HEK293T (cell line): Measurements from ENCODE around the gene KIAA1217.
A peak's percentile ranks its signal among the peaks of the same experiment; 100 is the strongest.

Source experiments
- CTCF ChIA-PET: fragments of 350-600 bp; formaldehyde crosslinking; extraction: SDS; loops from one replicate; lab custom pipeline; 2021; ENCODE audit warnings: antibody characterized with exemption, inconsistent platforms; lab: Yijun Ruan, JAX
- POLR2A ChIA-PET: fragments of 350-600 bp; formaldehyde crosslinking; extraction: SDS; loops from one replicate; lab custom pipeline; 2020; ENCODE audit warnings: antibody characterized with exemption, inconsistent platforms; lab: Yijun Ruan, JAX
- DNase-seq: peaks from one replicate; pipeline ENCODE4 v3.0.0; 2012; ENCODE audit warnings: mixed read lengths; ENCODE audit errors: extremely low spot score
- ARNT ChIP-seq: fragments of 450-650 bp; IDR thresholded peaks from 2 replicates; pipeline ENCODE4 v1.6.1; 2017; ENCODE audit warnings: mild to moderate bottlenecking
- BHLHE40 ChIP-seq: fragments of 450-650 bp; IDR thresholded peaks from 2 replicates; pipeline ENCODE4 v1.6.1; 2016; ENCODE audit warnings: mild to moderate bottlenecking, moderate library complexity, borderline replicate concordance
- CTBP1 ChIP-seq: fragments of 450-650 bp; IDR thresholded peaks from 2 replicates; pipeline ENCODE4 v1.6.1; 2016; ENCODE audit warnings: borderline replicate concordance
- ELF4 ChIP-seq: fragments of 450-650 bp; IDR thresholded peaks from 2 replicates; pipeline ENCODE4 v1.6.1; 2017; ENCODE audit warnings: antibody characterized with exemption
- FOXA1 ChIP-seq: fragments of 450-650 bp; IDR thresholded peaks from 2 replicates; pipeline ENCODE4 v1.6.1; 2016; ENCODE audit warnings: mild to moderate bottlenecking
- FOXK2 ChIP-seq: fragments of 450-650 bp; IDR thresholded peaks from 2 replicates; pipeline ENCODE4 v1.6.1; 2016; ENCODE audit warnings: mild to moderate bottlenecking
- FOXM1 ChIP-seq: fragments of 450-650 bp; IDR thresholded peaks from 2 replicates; pipeline ENCODE4 v1.6.1; 2017; ENCODE audit warnings: mild to moderate bottlenecking, borderline replicate concordance
- HDGF ChIP-seq: fragments of 450-650 bp; IDR thresholded peaks from 2 replicates; pipeline ENCODE4 v1.6.1; 2017; ENCODE audit warnings: antibody characterized with exemption, borderline replicate concordance
- L3MBTL2 ChIP-seq: fragments of 450-650 bp; conservative IDR thresholded peaks from 2 replicates; pipeline ENCODE4 v1.6.1; 2016; ENCODE audit warnings: mild to moderate bottlenecking
- LEF1 ChIP-seq: fragments of 450-650 bp; IDR thresholded peaks from 2 replicates; pipeline ENCODE4 v1.6.1; 2017; ENCODE audit warnings: mild to moderate bottlenecking, borderline replicate concordance
- NFRKB ChIP-seq: fragments of 450-650 bp; IDR thresholded peaks from 2 replicates; pipeline ENCODE4 v1.6.1; 2016; ENCODE audit warnings: mild to moderate bottlenecking, moderate library complexity
- SP1 ChIP-seq: fragments of 450-650 bp; IDR thresholded peaks from 2 replicates; pipeline ENCODE4 v1.6.1; 2017
- SUZ12 ChIP-seq: fragments of 450-650 bp; IDR thresholded peaks from 2 replicates; pipeline ENCODE4 v1.6.1; 2016; ENCODE audit warnings: mild to moderate bottlenecking
- TARDBP ChIP-seq: fragments of 450-650 bp; IDR thresholded peaks from 2 replicates; pipeline ENCODE4 v1.6.1; 2016
- ZNF384 ChIP-seq: fragments of 450-650 bp; IDR thresholded peaks from 2 replicates; pipeline ENCODE4 v1.6.1; 2016
- TF ChIP-seq, protein P1 (sequence below): fragments of 450-650 bp; IDR thresholded peaks from 2 replicates; pipeline ENCODE4 v1.6.1; 2016

KIAA1217 gene

DNA sequence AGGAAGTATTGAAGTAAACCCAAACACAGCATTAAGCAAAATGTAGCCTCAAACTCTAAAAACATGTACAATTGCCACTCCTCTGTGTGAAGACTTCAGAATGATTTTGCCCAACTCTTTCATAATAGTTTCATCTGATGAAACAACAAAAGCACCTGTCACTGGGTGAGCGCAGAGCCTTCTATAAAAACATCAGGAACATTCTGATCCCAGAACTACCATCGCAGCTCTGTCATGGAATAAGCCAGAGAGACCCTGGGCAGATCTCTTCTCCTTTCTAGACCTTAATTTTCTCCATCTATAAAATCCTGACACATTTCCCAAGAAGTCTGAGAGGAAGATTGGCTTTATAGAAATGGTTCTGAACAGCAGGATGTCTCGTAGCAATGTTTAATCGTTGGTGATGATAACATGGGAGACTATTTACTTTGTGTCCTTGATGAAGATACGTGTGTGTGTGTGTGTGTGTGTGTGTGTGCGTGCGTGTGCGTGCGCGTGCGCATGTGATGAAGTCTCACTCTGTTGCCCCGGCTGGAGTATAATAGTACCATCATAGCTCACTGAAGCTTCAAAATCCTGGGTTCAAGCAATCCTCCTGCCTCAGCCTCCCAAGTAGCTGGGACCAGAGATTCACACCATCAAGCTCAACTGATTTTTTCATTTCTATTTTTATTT lies 198.0 kb downstream of the KIAA1217 start:
- POLR2A ChIA-PET: no interaction called here
- DNase-seq: no peak
- CTCF ChIA-PET: no interaction called here

DNA sequence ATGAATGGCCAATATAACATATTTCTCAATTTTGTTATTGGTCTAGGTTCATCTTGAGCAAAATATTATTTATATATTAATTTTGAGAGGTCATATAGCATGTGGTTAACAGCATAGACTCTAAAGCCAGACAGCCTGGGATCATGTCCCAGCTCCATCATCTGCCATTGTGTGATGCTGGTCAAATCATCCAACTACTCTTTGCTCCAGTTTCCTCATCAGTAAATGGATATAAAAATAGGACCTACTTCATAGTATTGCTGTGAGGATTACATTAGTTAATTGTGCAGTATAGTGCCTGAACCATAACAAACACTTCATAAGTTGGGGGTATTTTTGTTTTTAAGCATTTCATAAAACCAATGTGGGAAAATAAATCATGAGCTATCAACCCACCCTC lies 199.0 kb downstream of the KIAA1217 start:
- POLR2A ChIA-PET: no interaction called here
- no peak for DNase-seq
- TF ChIP-seq HDGF: no peak
- no peak for TF ChIP-seq SP1
- no peak for TF ChIP-seq FOXM1
- no peak for TF ChIP-seq BHLHE40
- TF ChIP-seq, protein P1, sequence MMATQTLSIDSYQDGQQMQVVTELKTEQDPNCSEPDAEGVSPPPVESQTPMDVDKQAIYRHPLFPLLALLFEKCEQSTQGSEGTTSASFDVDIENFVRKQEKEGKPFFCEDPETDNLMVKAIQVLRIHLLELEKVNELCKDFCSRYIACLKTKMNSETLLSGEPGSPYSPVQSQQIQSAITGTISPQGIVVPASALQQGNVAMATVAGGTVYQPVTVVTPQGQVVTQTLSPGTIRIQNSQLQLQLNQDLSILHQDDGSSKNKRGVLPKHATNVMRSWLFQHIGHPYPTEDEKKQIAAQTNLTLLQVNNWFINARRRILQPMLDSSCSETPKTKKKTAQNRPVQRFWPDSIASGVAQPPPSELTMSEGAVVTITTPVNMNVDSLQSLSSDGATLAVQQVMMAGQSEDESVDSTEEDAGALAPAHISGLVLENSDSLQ: no peak
- TF ChIP-seq ARNT: no peak
- no peak for TF ChIP-seq NFRKB
- no peak for TF ChIP-seq FOXA1
- TF ChIP-seq ELF4: no peak
- no peak for TF ChIP-seq TARDBP
- TF ChIP-seq ZNF384: no peak
- no peak for TF ChIP-seq CTBP1
- CTCF ChIA-PET: no interaction called here

More for the DNA sequence above, 198.0 kb downstream of the KIAA1217 start:
- TF ChIP-seq SP1: no peak
- TF ChIP-seq NFRKB: no peak
- TF ChIP-seq CTBP1: no peak
- no peak for TF ChIP-seq L3MBTL2
- TF ChIP-seq LEF1: no peak
- TF ChIP-seq FOXK2: no peak
- TF ChIP-seq HDGF: no peak
- no peak for TF ChIP-seq SUZ12

DNA sequence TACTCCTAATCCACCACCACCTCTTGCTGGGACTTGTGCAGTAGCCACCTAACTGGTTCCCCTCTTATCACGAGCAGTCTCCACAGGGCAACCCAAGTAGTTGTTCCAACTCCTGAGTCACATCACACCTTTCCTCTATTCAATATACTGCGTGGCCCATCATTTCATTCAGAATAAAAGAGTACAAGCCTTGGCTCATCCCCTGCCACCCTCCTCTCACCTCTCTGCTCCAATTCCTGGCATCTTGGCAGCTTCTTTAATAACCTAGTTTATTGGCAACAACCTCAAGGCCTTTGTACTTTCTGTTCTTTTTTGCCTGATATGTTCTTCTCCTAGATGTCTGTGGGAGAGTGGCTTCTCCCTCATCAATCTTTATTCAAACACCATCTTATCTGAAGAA lies 199.4 kb downstream of the KIAA1217 start:
- no peak for TF ChIP-seq HDGF
- TF ChIP-seq ARNT: no peak
- TF ChIP-seq, protein P1: no peak
- no peak for TF ChIP-seq L3MBTL2
- TF ChIP-seq NFRKB: no peak
- no peak for TF ChIP-seq SUZ12
- TF ChIP-seq FOXA1: no peak
- TF ChIP-seq LEF1: no peak
- TF ChIP-seq SP1: no peak
- no peak for TF ChIP-seq FOXK2
- no peak for TF ChIP-seq ELF4
- no peak for TF ChIP-seq FOXM1
- TF ChIP-seq CTBP1: no peak
- TF ChIP-seq BHLHE40: no peak
- TF ChIP-seq TARDBP: no peak
- TF ChIP-seq ZNF384: no peak
- DNase-seq: no peak
- POLR2A ChIA-PET: no interaction called here
- CTCF ChIA-PET: no interaction called here

DNA sequence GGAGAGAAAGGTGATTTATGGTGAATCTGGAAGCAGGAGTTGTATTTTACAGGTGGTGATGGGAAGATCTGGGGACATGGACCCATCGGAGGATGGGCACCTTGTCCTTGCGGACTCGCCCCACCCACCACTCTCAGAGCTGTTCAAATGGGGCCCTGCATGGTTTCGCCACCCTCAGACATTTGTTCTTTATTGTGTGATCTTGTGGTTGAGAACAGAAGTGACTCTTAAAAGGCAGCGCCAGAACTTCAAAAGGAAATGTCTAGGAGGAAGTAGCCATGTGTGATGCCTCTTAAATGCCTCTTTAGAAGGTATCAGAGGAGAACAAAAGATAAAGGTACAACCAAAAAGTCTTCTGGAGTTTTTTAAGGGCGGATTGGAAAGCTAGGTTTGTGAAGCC lies 205.7 kb downstream of the KIAA1217 start:
- TF ChIP-seq SP1 (no peak), ARNT (no peak)
- DNase-seq: no peak
- CTCF ChIA-PET: no interaction called here
- POLR2A ChIA-PET: interaction anchor here (1.0 kb wide), 1 partner anchor 46 kb away, joined by 3 read pairs; no protein-coding TSS in a partner anchor

DNA sequence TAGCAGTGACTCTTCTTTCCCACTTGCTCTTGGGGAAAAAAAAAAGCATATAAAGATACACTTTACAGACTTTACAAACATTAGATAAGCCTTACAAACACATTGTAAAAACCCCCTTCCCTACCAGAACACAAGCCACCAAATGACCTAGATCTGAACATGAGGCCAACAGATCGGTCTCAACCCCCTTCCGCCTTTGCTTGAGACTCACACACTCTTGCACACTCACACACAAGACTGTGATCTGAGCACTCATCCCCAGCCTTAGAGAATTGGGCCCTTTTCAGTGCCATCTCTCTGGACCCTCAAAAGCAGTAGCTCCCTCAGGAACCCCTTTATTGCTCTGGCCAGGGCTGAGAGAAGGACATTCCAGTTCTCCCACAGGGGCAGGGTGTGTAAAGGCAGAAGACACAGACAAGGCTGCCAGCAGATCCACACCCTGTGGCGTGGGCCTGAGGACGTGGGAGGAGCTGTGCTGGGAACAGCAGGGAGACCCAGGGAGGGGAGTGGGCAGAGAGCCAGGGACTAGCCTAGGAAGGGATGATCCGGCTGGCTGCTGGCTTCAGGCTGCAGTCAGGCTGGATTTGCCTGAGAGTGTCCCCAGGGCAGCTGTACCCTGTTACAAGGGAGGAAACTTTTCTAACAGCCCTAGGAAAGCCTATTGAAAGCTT lies 206.7 kb downstream of the KIAA1217 start:
- DNase-seq: peak; percentile 32
- TF ChIP-seq, protein P1: no peak
- TF ChIP-seq TARDBP (no peak), CTBP1 (no peak), SP1 (no peak), NFRKB (no peak), SUZ12 (no peak), ARNT (no peak), LEF1 (no peak), FOXM1 (no peak), FOXA1 (no peak), L3MBTL2 (no peak), ZNF384 (no peak), HDGF (no peak), FOXK2 (no peak), ELF4 (no peak), BHLHE40 (no peak)
- ChIA-PET CTCF (interaction anchor here (0.6 to 1.3 kb wide), 2 partner anchors 13 to 17 kb away, joined by 3 read pairs; no protein-coding TSS in a partner anchor), POLR2A (interaction anchor here (1.0 kb wide), 1 partner anchor 46 kb away, joined by 3 read pairs; no protein-coding TSS in a partner anchor)

DNA sequence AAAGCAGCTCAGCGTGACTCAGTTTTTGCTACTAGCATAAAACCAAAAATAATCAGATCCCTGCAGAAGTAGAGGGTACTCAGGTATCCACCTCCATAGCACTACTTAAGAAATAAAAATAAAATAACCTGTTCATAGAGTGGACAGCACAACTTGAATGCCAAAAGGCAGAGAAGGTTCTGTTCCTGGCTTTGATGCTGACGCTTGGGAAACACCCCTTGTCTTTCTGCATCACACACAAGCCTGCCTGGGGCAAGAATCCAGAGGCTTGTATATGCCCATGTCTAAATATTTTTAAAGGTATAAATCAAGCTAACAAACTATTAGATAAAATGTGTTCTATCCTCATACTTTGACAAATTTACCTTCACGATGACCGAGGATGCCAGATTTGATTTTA lies 207.3 kb downstream of the KIAA1217 start:
- TF ChIP-seq CTBP1 (no peak), L3MBTL2 (no peak), FOXM1 (no peak), BHLHE40 (no peak), ARNT (no peak), LEF1 (no peak), ZNF384 (no peak)
- TF ChIP-seq, protein P1: no peak
- ChIA-PET CTCF (interaction anchor here (0.6 to 1.3 kb wide), 2 partner anchors 12 to 17 kb away, joined by 3 read pairs; no protein-coding TSS in a partner anchor), POLR2A (no interaction called here)
- DNase-seq: no peak
